Fibroblast of lung (primary cell): ENCODE results near the gene PARP14. TPM values are rescaled to one million over a fixed set of nuclear protein-coding genes. Genes with fewer than 3 reads are reported as not detected.

Source experiments
- DNase-seq, 2 donors: peaks; one replicate each; pipeline versions ENCODE4 v3.0.0 to v3.0.0-alpha.2; 2010; ENCODE audit warnings: low read depth in 2 of 2
- H2AFZ ChIP-seq: 2 replicates; pipeline ENCODE4 v1.5.1; 2012; ENCODE audit warnings: low read length, control low read depth, inconsistent platforms
- H3K27ac ChIP-seq: 2 replicates; pipeline ENCODE4 v1.5.1; 2011; ENCODE audit warnings: low read length, control low read depth; ENCODE audit not compliant: insufficient read depth
- H3K27me3 ChIP-seq: 2 replicates; pipeline ENCODE4 v1.5.1; 2011; ENCODE audit warnings: mild to moderate bottlenecking, low read length; ENCODE audit not compliant: control insufficient read depth, insufficient read depth
- H3K36me3 ChIP-seq: 2 replicates; pipeline ENCODE4 v1.5.1; 2011; ENCODE audit warnings: low read length; ENCODE audit not compliant: control insufficient read depth, insufficient read depth
- H3K4me1 ChIP-seq: 2 replicates; pipeline ENCODE4 v1.5.1; 2011; ENCODE audit warnings: low read length; ENCODE audit not compliant: control insufficient read depth, insufficient read depth; ENCODE audit errors: extremely low read depth
- H3K4me2 ChIP-seq: 2 replicates; pipeline ENCODE4 v1.5.1; 2011; ENCODE audit warnings: low read length, control low read depth; ENCODE audit not compliant: insufficient read depth; ENCODE audit errors: extremely low read depth
- H3K4me3 ChIP-seq, 4 experiments: fragments of 200-600 bp in 1 of 4; sonication (generic) in 1 of 4; replicated peaks in 1 of 4; 2 replicates each; pipeline ENCODE4 v1.5.1; 2011 to 2016; ENCODE audit warnings: low read length in 4 of 4, low read depth in 3 of 4, mild to moderate bottlenecking in 3 of 4, control low read depth in 2 of 4, inconsistent platforms in 1 of 4, mixed read lengths in 1 of 4; ENCODE audit not compliant: insufficient read depth in 1 of 4; ENCODE audit errors: control extremely low read depth in 1 of 4
- H3K79me2 ChIP-seq: 2 replicates; pipeline ENCODE4 v1.5.1; 2012; ENCODE audit warnings: mild to moderate bottlenecking, low read length, inconsistent platforms; ENCODE audit not compliant: control insufficient read depth, insufficient read depth
- H3K9ac ChIP-seq: 2 replicates; pipeline ENCODE4 v1.5.1; 2011; ENCODE audit warnings: mild to moderate bottlenecking, low read length, control low read depth; ENCODE audit not compliant: insufficient read depth
- H3K9me3 ChIP-seq: 2 replicates; pipeline ENCODE4 v1.5.1; 2012; ENCODE audit warnings: low read depth, low read length; ENCODE audit not compliant: control insufficient read depth, insufficient read depth
- H4K20me1 ChIP-seq: 2 replicates; pipeline ENCODE4 v1.5.1; 2011; ENCODE audit warnings: low read length; ENCODE audit not compliant: control insufficient read depth, insufficient read depth; ENCODE audit errors: extremely low read depth
- EZH2 ChIP-seq: IDR thresholded peaks from 2 replicates; pipeline ENCODE4 v1.5.1; 2012; ENCODE audit warnings: low read length, control low read depth, mild to moderate bottlenecking; ENCODE audit errors: missing control alignments
- polyA plus RNA-seq, 2 donors: library from polyadenylated mRNA; depleted of rRNA in 1 of 2; stranded (reverse) in 1 of 2; unstranded in 1 of 2; fragments of >200 nt; gene quantifications; 2 replicates each; pipeline ENCODE4 v1.2.1, GENCODE V29; 2011 to 2012; ENCODE audit warnings: missing spikeins in 1 of 2
- total RNA-seq: library from RNA; depleted of rRNA; stranded (reverse); fragments of >200 nt; gene quantifications from 2 replicates; pipeline ENCODE4 v1.2.1, GENCODE V29; 2014
- TF ChIP-seq, protein P1 (sequence below), 2 donors: IDR thresholded peaks in 1 of 2; conservative IDR thresholded peaks in 1 of 2; 1 replicate in 1 of 2; 2 replicates in 1 of 2; pipeline ENCODE4 v1.5.1; 2011 to 2012; ENCODE audit warnings: low read length in 2 of 2, control low read depth in 1 of 2, inconsistent platforms in 1 of 2, low read depth in 1 of 2, mild to moderate bottlenecking in 1 of 2

The PARP14 gene
- total and polyA plus RNA-seq, 2 donors (not counting 1 experiment from before 2014, with no cell fraction given) = 35.6 to 78.3 TPM

DNA sequence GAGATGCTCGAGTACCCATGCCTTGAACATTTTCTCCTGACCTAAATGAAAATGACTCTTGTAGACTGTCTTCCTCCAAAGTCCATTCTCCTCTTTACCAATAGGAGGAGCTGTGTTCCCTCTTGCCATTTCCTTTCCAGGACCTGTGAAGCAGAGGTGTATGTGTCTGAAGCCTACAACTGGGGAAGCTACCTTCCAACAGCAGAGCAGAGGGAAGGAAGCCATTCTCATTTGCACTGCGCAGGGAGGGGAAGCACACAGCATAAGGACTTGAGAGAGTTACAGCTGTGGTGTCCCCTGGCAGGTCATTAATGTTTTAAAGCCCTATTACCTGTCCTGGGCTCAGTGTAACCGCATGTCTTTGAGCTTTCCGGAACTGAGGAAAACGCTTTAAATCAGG is 74.3 kb downstream of the PARP14 start:
- no peak overlapping the region for H3K27ac ChIP-seq
- no peak overlapping the region for H2AFZ ChIP-seq
- no peak overlapping the region for H3K9ac ChIP-seq
- H3K27me3 ChIP-seq = no peaks in the 10 kb centered on the region
- no peaks in the 10 kb centered on the region for H4K20me1 ChIP-seq
- no peaks in the 10 kb centered on the region for H3K79me2 ChIP-seq
- no peaks in the 10 kb centered on the region for H3K4me1 ChIP-seq
- H3K9me3 ChIP-seq = no peaks in the 10 kb centered on the region
- TF ChIP-seq, protein P1, sequence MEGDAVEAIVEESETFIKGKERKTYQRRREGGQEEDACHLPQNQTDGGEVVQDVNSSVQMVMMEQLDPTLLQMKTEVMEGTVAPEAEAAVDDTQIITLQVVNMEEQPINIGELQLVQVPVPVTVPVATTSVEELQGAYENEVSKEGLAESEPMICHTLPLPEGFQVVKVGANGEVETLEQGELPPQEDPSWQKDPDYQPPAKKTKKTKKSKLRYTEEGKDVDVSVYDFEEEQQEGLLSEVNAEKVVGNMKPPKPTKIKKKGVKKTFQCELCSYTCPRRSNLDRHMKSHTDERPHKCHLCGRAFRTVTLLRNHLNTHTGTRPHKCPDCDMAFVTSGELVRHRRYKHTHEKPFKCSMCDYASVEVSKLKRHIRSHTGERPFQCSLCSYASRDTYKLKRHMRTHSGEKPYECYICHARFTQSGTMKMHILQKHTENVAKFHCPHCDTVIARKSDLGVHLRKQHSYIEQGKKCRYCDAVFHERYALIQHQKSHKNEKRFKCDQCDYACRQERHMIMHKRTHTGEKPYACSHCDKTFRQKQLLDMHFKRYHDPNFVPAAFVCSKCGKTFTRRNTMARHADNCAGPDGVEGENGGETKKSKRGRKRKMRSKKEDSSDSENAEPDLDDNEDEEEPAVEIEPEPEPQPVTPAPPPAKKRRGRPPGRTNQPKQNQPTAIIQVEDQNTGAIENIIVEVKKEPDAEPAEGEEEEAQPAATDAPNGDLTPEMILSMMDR (conservative IDR thresholded peaks at IDR 0.05 in 1 of 2, IDR thresholded peaks at IDR 0.05 in 1 of 2; ENCODE audit: low read depth in 1 of 2, low read length in 2 of 2) = peak; percentile 73 to 85
- TF ChIP-seq EZH2 = no peak
- no peak overlapping the region for H3K4me2 ChIP-seq
- no peak overlapping the region for H3K4me3 ChIP-seq
- DNase-seq = peak; percentile 10 to 50
- no peaks in the 10 kb centered on the region for H3K36me3 ChIP-seq

DNA sequence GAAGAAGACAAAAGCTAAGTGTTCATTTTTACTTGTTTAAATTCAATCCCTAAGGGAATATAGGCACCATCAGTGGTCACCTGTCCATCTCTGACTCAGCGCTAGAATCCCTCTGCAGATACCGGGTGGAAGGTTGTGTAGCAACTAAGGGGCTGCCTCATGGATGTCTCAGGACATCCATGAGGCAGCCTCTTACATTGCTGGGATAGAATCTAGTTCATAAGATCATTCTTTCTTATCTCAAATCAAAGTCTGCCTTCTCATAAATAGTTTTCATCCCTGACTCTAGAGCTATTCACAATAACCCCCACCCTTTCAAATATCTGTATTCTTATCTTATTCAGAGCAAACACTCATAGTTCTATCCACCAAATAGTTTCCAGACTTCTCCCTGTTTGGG is 74.9 kb downstream of the PARP14 start:
- no peak for DNase-seq
- H2AFZ ChIP-seq = no peak overlapping the region

DNA sequence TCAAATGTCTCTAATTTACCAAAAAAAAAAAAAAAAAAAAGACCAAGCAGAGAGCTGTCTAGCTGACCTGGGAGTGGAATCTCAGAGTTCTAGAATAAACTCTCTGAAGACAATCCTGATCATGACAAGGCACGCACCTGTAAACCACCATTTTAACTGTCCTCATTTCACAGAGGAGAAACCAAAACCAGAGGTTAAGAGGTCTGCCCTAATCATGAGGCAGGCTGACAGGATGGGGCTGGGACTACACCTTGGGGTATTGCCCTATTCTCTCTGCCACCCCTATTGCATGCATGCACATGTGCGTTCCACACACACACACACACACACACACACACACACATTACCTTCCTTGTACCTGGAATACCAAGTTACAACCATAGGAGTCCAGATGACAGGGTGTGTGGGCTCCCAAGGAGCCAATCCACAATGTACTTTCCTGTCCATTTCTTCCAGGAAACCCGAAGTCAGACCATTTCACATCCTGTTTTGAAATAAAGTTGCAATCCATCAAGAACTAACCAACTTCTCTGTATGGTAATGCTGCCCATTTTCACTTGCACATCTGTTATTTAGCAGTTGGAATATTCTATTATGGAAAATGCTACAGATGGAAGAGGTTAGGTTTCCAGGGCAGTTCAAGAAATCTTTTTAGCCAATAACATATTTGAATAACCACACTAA is 78.4 kb downstream of the PARP14 start:
- Histone ChIP-seq H4K20me1 (no peaks in the 10 kb centered on the region), H3K4me2 (no peak overlapping the region), H3K79me2 (no peaks in the 10 kb centered on the region), H3K9ac (no peak overlapping the region), H3K27ac (no peak overlapping the region), H3K9me3 (no peaks in the 10 kb centered on the region), H3K4me1 (no peaks in the 10 kb centered on the region), H3K4me3 (no peak overlapping the region), H3K36me3 (no peaks in the 10 kb centered on the region), H3K27me3 (no peaks in the 10 kb centered on the region), H2AFZ (no peak overlapping the region)
- peak in 1 of 2 donors; percentile 39 for DNase-seq
- TF ChIP-seq EZH2 = no peak
- TF ChIP-seq, protein P1 (conservative IDR thresholded peaks at IDR 0.05 in 1 of 2, IDR thresholded peaks at IDR 0.05 in 1 of 2; ENCODE audit: low read depth in 1 of 2, low read length in 2 of 2) = no peak

More for the DNA sequence above, 74.9 kb downstream of the PARP14 start:
- H3K79me2 ChIP-seq = no peaks in the 10 kb centered on the region
- TF ChIP-seq, protein P1 (conservative IDR thresholded peaks at IDR 0.05 in 1 of 2, IDR thresholded peaks at IDR 0.05 in 1 of 2; ENCODE audit: low read depth in 1 of 2, low read length in 2 of 2) = no peak
- no peak for TF ChIP-seq EZH2
- H3K4me1 ChIP-seq = no peaks in the 10 kb centered on the region
- no peak overlapping the region for H3K4me3 ChIP-seq
- no peak overlapping the region for H3K27ac ChIP-seq
- H3K27me3 ChIP-seq = no peaks in the 10 kb centered on the region
- H3K36me3 ChIP-seq = no peaks in the 10 kb centered on the region
- H3K4me2 ChIP-seq = no peak overlapping the region
- no peaks in the 10 kb centered on the region for H4K20me1 ChIP-seq
- H3K9ac ChIP-seq = no peak overlapping the region
- H3K9me3 ChIP-seq = no peaks in the 10 kb centered on the region
